ENCODE data around the gene SRP19. TPM values are rescaled to one million over a fixed set of nuclear protein-coding genes. Genes with fewer than 3 reads are reported as not detected.

Gene SRP19
- 10 to 100 TPM; 43.7 to 49.6 TPM for total RNA-seq

DNA sequence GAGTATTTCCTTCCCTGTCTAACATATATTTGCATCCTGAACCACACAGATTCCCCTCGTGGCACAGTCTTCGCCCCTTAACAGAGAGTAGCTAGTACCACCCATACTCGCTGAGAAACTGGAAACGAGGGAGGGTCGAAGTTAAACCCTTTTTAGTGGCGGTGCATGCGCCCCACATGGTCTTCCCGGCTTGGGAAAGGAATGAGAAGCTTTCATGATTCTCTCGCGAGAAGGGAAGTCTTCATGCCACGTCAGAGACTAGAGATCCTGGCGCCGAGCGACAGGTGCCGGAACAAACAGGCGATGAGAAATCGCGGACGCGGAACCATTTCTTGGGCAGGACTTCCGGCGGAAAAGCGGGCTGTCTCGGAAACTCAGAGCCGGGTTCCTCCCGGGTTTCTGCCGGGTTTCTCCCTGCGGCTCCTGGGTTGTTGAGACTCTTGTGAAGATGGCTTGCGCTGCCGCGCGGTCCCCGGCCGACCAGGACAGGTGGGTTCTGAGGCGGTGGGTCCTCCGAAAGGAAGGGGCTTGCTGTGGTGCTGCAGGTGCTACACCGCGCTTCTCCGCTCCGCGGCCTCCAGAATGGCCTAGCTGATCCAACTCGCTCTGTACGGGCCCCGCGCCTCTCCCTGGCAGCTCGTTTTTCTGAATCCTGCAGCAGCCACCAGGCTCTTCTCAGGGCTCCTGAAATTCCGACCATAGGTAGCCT, at the start of gene SRP19:
SRP19 (plus strand) TSS at position 359 of the 709 bp plus-strand sequence; CDS start at position 449, 90 bp downstream.
- Mint-ChIP-seq H3K4me3 (peak within 1 kb of the TSS; percentile 96), H3K36me3 (ENCODE audit: low read depth) (peaks cover 18% of the 10 kb centered on the region), H3K27me3 (ENCODE audit: low read depth) (peaks cover 9% of the 10 kb centered on the region), H3K4me1 (ENCODE audit: low read depth) (peaks cover 30% of the 10 kb centered on the region), H3K27ac (peak within 1 kb of the TSS; percentile 95), H3K9me3 (no peaks in the 10 kb centered on the region)
- intact Hi-C loops (cut with micrococcal nuclease) = loop anchor here (1.0 to 10.0 kb wide), 8 partner anchors 17 to 1606 kb away; partner anchors contain the start of genes DCP2, REEP5 and YTHDC2
- CTCF ChIA-PET = interaction anchor here (0.6 to 1.7 kb wide), 7 partner anchors 9 to 686 kb away, joined by 3 to 11 read pairs (median 4); partner anchors contain the start of gene REEP5
- peak; percentile 96 for DNase-seq

DNA sequence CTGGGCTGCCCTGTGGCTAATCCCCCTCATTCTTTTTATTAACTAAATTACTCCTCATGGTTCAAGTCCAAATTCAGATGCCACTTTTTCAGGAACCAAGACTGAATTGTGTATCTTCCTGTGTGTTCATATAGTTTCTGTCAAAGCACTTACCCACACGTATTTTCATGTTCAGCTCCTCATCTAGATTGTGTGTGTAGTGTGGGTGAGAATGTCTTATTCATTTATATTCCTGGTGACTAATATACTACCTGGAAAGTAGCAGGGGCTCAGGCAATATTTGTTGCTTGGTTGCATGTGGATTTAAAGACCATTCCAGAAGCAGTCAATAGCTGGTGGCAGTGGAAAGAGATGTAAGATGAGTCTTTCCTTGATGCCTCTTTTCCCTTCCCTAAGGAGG, 48.5 kb upstream of the SRP19 start:
- H3K36me3 Mint-ChIP-seq (ENCODE audit: low read depth) = peaks cover 24% of the 10 kb centered on the region
- intact Hi-C loops (cut with micrococcal nuclease) = no loop called here
- no peaks in the 10 kb centered on the region for H3K9me3 Mint-ChIP-seq
- H3K27me3 Mint-ChIP-seq (ENCODE audit: low read depth) = no peaks in the 10 kb centered on the region
- CTCF ChIA-PET = no interaction called here
- no peak for DNase-seq
- peaks cover 7% of the 10 kb centered on the region for H3K4me1 Mint-ChIP-seq (ENCODE audit: low read depth)
- H3K27ac Mint-ChIP-seq = no peak overlapping the region
- no peak overlapping the region for H3K4me3 Mint-ChIP-seq

DNA sequence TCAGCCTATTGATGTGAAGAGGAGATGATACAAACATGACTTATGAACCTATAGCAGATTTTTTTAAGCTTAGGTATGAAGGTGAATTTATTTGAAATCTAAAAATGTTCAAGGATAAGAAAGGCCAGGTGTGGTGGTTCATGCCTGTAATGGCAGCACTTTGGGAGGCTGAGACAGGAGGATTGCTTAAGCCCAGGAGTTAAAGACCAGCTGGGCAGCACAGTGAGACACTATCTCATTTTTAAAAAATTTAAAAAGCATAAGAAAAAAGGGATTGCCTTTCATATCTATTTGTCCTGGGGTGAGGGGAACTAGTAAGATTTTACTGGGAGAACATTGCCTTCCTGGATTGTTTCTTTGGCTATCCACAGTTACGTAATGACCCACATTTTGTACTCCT, 40.8 kb upstream of the SRP19 start:
- Mint-ChIP-seq H3K36me3 (ENCODE audit: low read depth) (peaks cover 11% of the 10 kb centered on the region), H3K27me3 (ENCODE audit: low read depth) (no peaks in the 10 kb centered on the region), H3K27ac (no peak overlapping the region), H3K4me1 (ENCODE audit: low read depth) (no peaks in the 10 kb centered on the region), H3K4me3 (no peak overlapping the region), H3K9me3 (no peaks in the 10 kb centered on the region)
- no peak for DNase-seq
- intact Hi-C loops (cut with micrococcal nuclease) = no loop called here
- CTCF ChIA-PET = interaction anchor here (1.1 kb wide), 1 partner anchor 170 kb away, joined by 4 read pairs; no protein-coding TSS in a partner anchor

DNA sequence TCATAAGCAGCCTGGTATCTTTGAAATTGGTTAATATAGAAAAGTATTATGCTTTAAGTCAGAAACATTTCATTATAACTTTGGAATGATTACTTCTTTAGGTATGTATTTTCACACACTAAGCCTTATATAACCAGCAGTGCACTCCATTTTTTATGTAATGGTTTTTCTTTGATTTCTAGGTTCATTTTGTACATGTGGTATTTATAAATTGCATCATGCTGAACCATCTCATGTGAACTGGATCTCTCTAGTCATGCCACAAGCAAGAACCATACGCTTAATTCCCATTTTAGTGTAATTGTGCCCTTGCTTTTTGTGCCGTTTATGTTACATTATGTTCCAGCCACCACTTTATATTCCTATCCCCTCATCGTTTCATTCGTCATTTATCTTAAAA, 38.6 kb upstream of the SRP19 start:
- Mint-ChIP-seq H3K9me3 (no peaks in the 10 kb centered on the region), H3K36me3 (ENCODE audit: low read depth) (peaks cover 6% of the 10 kb centered on the region), H3K27me3 (ENCODE audit: low read depth) (no peaks in the 10 kb centered on the region), H3K27ac (no peak overlapping the region), H3K4me3 (no peak overlapping the region), H3K4me1 (ENCODE audit: low read depth) (no peaks in the 10 kb centered on the region)
- DNase-seq = no peak
- intact Hi-C loops (cut with micrococcal nuclease) = no loop called here
- CTCF ChIA-PET = interaction anchor here (0.9 kb wide), 1 partner anchor 65 kb away, joined by 3 read pairs; no protein-coding TSS in a partner anchor

DNA sequence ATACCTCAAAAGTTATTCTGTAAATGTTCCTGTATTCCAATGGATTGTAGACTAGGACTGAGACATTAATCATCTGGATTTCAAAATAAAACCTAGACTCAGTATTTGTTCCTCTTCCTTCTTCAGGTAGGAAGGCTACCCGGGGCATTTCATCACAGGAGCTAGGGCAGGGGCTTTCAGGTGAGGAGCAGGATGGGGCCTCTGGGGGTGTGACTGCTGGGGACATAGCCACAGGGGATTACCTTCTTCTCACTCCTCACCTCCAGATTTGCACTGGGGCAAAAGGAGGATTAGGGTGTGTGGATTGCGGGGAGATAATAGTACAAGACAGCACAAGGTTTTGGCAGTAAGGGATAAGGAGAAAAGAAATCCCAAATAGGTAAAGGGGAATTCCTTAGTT, 37.9 kb upstream of the SRP19 start:
- no peaks in the 10 kb centered on the region for H3K27me3 Mint-ChIP-seq (ENCODE audit: low read depth)
- H3K4me3 Mint-ChIP-seq = no peak overlapping the region
- DNase-seq = no peak
- intact Hi-C loops (cut with micrococcal nuclease) = no loop called here
- no peaks in the 10 kb centered on the region for H3K4me1 Mint-ChIP-seq (ENCODE audit: low read depth)
- peaks cover 6% of the 10 kb centered on the region for H3K36me3 Mint-ChIP-seq (ENCODE audit: low read depth)
- CTCF ChIA-PET = no interaction called here
- H3K9me3 Mint-ChIP-seq = no peaks in the 10 kb centered on the region
- no peak overlapping the region for H3K27ac Mint-ChIP-seq

DNA sequence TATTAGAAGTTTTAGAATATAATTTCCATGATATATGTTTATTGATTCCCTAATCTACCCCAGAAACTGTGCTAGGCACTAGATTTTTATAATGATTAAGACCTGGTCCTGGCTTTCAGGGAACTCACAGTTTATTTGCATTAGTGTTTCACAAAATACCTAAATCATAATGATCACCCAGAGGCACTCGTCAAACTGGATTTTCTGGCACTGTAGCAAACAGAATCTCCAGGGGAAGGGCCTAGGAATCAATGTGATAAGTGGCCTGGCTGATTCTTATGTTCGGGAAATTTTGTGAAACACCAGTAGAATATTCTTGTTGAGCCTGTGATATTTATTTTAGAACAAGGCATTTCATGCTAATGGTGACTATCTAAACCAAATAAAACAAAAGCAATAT, 37.4 kb upstream of the SRP19 start:
- H3K4me1 Mint-ChIP-seq (ENCODE audit: low read depth) = no peaks in the 10 kb centered on the region
- CTCF ChIA-PET = no interaction called here
- no peaks in the 10 kb centered on the region for H3K9me3 Mint-ChIP-seq
- intact Hi-C loops (cut with micrococcal nuclease) = no loop called here
- no peak for DNase-seq
- H3K4me3 Mint-ChIP-seq = no peak overlapping the region
- H3K36me3 Mint-ChIP-seq (ENCODE audit: low read depth) = peaks cover 8% of the 10 kb centered on the region
- no peak overlapping the region for H3K27ac Mint-ChIP-seq
- no peaks in the 10 kb centered on the region for H3K27me3 Mint-ChIP-seq (ENCODE audit: low read depth)

DNA sequence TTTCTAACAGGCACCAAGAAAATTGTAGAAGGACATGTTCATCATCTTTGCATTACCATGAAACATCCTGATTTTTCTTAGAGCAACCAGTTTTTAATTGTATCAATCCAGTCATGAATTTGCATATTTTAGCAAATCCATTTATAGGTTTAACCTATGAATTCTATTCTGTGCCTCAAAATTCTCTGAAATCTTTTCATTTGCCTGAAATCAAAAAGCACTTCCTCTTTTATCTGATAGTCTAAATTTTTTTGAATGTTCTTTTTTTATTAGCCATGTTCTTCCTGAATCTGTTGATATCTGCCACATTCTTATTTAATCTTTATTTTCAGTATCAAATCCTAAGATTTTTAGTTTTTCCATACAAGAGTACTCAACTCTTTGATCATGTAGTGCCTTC, 36.9 kb upstream of the SRP19 start:
- CTCF ChIA-PET = no interaction called here
- Mint-ChIP-seq H3K4me3 (no peak overlapping the region), H3K27me3 (ENCODE audit: low read depth) (no peaks in the 10 kb centered on the region), H3K36me3 (ENCODE audit: low read depth) (peaks cover 8% of the 10 kb centered on the region), H3K27ac (no peak overlapping the region), H3K4me1 (ENCODE audit: low read depth) (no peaks in the 10 kb centered on the region), H3K9me3 (no peaks in the 10 kb centered on the region)
- DNase-seq = no peak
- intact Hi-C loops (cut with micrococcal nuclease) = no loop called here

DNA sequence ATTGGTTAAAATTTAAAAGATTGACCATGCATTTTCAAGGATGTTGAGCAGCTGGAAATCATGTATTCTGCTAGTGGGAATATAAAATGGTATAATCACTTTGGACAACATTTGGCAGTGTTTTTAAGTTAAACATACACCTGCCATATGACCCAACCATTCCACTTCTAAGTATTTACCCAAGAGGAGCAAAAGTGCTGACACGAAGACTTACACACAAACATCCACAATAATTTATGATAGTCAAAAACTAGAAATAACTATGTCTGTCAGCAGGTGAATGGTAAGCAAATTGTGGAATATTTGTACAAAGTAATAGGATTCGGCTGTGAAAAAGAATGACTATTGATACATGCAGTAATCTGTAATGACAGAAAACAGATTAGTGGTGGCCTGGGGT, 30.7 kb upstream of the SRP19 start:
- H3K9me3 Mint-ChIP-seq = no peaks in the 10 kb centered on the region
- no peak overlapping the region for H3K4me3 Mint-ChIP-seq

DNA sequence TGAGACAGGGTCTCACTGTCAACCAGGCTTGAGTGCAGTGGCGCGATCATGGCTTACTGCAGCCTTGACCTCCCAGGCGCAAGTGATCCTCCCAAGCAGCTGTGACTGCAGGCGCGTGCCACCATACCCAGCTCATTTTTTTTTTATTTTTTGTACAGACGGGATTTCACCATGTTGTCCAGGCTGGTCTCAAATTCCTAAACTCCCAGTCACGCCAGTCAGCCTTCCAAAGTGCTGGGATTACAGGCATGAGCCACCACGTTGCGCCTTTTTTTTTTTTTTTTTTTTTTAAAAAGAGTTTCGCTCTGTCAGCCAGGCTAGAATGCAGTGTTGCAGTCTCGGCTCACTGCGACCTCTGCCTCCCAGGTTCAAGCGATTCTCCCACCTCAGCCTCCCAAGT, 27.1 kb upstream of the SRP19 start:
- DNase-seq = no peak

More for the DNA sequence above, 30.7 kb upstream of the SRP19 start:
- CTCF ChIA-PET = interaction anchor here (0.6 kb wide), 1 partner anchor 739 kb away, joined by 3 read pairs; no protein-coding TSS in a partner anchor
- intact Hi-C loops (cut with micrococcal nuclease) = no loop called here
- DNase-seq = no peak
- no peaks in the 10 kb centered on the region for H3K4me1 Mint-ChIP-seq (ENCODE audit: low read depth)
- H3K27me3 Mint-ChIP-seq (ENCODE audit: low read depth) = no peaks in the 10 kb centered on the region
- peaks cover 14% of the 10 kb centered on the region for H3K36me3 Mint-ChIP-seq (ENCODE audit: low read depth)
- no peak overlapping the region for H3K27ac Mint-ChIP-seq

DNA sequence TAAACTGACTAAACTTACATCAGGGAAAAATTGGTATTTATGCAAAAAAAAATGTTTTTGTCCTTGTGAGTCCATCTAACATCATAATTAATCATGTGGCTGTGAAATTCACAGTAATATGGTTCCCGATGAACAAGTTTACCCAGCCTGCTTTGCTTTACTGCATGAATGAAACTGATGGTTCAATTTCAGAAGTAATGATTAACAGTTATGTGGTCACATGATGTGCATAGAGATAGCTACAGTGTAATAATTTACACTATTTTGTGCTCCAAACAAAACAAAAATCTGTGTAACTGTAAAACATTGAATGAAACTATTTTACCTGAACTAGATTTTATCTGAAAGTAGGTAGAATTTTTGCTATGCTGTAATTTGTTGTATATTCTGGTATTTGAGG, 16.6 kb upstream of the SRP19 start:
- intact Hi-C loops (cut with micrococcal nuclease) = no loop called here
- Mint-ChIP-seq H3K9me3 (no peaks in the 10 kb centered on the region), H3K27ac (no peak overlapping the region), H3K4me1 (ENCODE audit: low read depth) (peaks cover 3% of the 10 kb centered on the region), H3K27me3 (ENCODE audit: low read depth) (no peaks in the 10 kb centered on the region), H3K4me3 (no peak overlapping the region), H3K36me3 (ENCODE audit: low read depth) (peaks cover 5% of the 10 kb centered on the region)
- CTCF ChIA-PET = no interaction called here
- no peak for DNase-seq

More for the DNA sequence above, 27.1 kb upstream of the SRP19 start:
- Mint-ChIP-seq H3K4me1 (ENCODE audit: low read depth) (no peaks in the 10 kb centered on the region), H3K27me3 (ENCODE audit: low read depth) (no peaks in the 10 kb centered on the region), H3K36me3 (ENCODE audit: low read depth) (peaks cover 19% of the 10 kb centered on the region), H3K27ac (no peak overlapping the region), H3K9me3 (no peaks in the 10 kb centered on the region), H3K4me3 (no peak overlapping the region)
- intact Hi-C loops (cut with micrococcal nuclease) = no loop called here
- CTCF ChIA-PET = no interaction called here

DNA sequence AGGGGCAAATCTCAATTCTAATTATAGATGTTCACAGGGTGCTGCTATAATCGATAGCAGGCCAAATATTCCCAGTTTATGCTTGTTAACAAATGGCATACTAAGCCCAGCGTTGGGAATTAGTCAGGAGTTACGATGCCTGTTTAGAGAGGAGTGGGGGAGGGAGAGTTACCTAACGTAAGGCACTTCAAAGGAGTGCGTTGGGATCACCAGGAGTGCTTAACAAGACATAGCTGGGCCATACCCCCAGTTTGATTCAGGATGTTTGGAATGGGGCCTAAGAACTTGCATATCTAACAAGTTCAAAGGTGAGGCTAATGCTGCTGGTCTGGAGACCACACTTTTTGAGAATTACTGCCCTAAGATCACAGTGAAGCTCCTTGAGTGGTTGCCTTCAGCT, 14.5 kb upstream of the SRP19 start:
- Mint-ChIP-seq H3K4me1 (ENCODE audit: low read depth) (peaks cover 3% of the 10 kb centered on the region), H3K27ac (no peak overlapping the region), H3K36me3 (ENCODE audit: low read depth) (peaks cover 3% of the 10 kb centered on the region), H3K4me3 (no peak overlapping the region), H3K27me3 (ENCODE audit: low read depth) (peaks cover 3% of the 10 kb centered on the region), H3K9me3 (no peaks in the 10 kb centered on the region)
- CTCF ChIA-PET = no interaction called here
- intact Hi-C loops (cut with micrococcal nuclease) = no loop called here
- no peak for DNase-seq

DNA sequence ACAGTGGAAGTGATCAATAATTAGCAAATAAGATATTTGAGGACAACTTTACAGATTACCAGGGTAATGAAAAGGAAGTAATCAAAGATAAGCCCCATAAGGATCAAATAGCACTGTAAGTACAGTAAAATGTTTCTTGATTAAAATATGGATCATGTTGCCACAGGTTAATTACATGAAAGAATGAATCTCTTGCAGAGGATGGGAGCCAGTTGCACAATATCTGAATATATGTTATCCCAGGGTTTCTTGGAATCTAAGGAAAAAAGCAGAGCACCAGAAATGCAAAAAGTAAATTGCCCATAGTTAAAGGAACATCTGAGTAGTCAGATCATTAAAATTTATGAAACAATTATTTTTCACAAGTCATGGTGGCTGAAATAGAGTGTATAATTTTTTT, 13.8 kb upstream of the SRP19 start:
- Mint-ChIP-seq H3K27me3 (ENCODE audit: low read depth) (peaks cover 3% of the 10 kb centered on the region), H3K27ac (no peak overlapping the region), H3K36me3 (ENCODE audit: low read depth) (peaks cover 3% of the 10 kb centered on the region), H3K4me1 (ENCODE audit: low read depth) (peaks cover 3% of the 10 kb centered on the region), H3K9me3 (no peaks in the 10 kb centered on the region), H3K4me3 (no peak overlapping the region)
- no peak for DNase-seq
- CTCF ChIA-PET = no interaction called here
- intact Hi-C loops (cut with micrococcal nuclease) = no loop called here

Data from activated naive CD4-positive, alpha-beta T cell treated with anti-CD3 and anti-CD28 coated beads for 36 hours (primary cell).